ENCODE results near the gene BLVRB. TPM values are rescaled to one million over a fixed set of nuclear protein-coding genes. Genes with fewer than 3 reads are reported as not detected.

BLVRB gene
- total and polyA plus RNA-seq, 10 of the 15 experiments (the other 5 are each of a cell fraction or from before 2014, with no cell fraction given), result 6.3 to 53.3 (median 27.8) TPM

DNA sequence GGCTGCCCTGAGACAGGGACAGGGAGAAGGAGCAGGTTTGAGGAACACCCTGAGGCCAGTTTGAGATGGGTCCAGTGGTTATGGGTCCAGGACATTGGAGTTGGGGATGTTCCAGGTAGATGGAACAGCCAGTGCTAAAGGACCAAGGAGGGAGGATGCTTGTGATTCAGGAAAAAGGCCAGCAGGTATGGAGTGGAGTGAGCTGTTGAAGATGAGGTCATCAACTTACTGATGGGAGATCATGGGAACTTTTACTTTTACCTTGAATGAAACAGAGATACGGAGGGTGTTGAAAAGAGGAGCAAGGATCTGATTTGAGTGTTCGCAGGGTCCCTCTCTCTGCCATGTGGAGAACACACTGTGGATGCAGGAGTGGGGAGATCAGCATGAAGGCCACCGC, 26.7 kb upstream of the BLVRB start (continued):
- TF ChIP-seq ZBTB4 (CRISPR knock-in tag; IDR thresholded peaks at IDR 0.05) (no peak), ETV6 (conservative IDR thresholded peaks at IDR 0.05 in 1 of 2, IDR thresholded peaks at IDR 0.05 in 1 of 2; ENCODE audit: borderline replicate concordance in 1 of 2, low read depth in 1 of 2) (no peak), ZBTB40 (IDR thresholded peaks at IDR 0.05; ENCODE audit: borderline replicate concordance) (no peak)
- TF ChIP-seq, protein P1, sequence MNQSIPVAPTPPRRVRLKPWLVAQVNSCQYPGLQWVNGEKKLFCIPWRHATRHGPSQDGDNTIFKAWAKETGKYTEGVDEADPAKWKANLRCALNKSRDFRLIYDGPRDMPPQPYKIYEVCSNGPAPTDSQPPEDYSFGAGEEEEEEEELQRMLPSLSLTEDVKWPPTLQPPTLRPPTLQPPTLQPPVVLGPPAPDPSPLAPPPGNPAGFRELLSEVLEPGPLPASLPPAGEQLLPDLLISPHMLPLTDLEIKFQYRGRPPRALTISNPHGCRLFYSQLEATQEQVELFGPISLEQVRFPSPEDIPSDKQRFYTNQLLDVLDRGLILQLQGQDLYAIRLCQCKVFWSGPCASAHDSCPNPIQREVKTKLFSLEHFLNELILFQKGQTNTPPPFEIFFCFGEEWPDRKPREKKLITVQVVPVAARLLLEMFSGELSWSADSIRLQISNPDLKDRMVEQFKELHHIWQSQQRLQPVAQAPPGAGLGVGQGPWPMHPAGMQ (IDR thresholded peaks at IDR 0.05; ENCODE audit: borderline replicate concordance), result no peak

Measured in GM12878 (cell line).